ENCODE measurements around the gene CDC42SE1.

DNA sequence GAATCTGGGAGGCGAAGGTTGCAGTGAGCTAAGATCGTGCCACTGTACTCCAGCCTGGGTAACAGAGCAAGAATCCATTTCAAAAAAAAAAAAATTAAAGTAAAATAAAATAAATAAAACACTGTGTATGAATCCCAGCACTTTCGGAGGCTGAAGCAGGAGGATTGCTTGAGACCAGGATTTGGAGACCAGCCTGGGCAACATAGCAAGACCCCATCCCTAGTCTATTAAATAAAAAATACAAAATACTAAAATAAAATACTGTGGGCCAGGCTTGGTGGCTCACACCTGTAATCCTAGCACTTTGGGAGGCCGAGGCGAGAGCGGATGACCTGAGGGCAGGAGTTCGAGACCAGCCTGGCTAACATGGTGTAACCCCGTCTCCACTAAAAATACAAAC, 27.3 kb downstream of the CDC42SE1 start:
- no peak for TF ChIP-seq EZH2 (IDR thresholded peaks at IDR 0.05)
- TF ChIP-seq POLR2AphosphoS5 (IDR thresholded peaks at IDR 0.05; ENCODE audit: borderline replicate concordance, low read depth, low read length), result no peak
